Measurements from ENCODE around the gene NCKAP5. TPM values are rescaled to one million over a fixed set of nuclear protein-coding genes. Genes with fewer than 3 reads are reported as not detected.

Gene NCKAP5
- total and polyA plus RNA-seq, 9 of the 15 experiments (the other 6 are each of a cell fraction or from before 2014, with no cell fraction given), result not detected

DNA sequence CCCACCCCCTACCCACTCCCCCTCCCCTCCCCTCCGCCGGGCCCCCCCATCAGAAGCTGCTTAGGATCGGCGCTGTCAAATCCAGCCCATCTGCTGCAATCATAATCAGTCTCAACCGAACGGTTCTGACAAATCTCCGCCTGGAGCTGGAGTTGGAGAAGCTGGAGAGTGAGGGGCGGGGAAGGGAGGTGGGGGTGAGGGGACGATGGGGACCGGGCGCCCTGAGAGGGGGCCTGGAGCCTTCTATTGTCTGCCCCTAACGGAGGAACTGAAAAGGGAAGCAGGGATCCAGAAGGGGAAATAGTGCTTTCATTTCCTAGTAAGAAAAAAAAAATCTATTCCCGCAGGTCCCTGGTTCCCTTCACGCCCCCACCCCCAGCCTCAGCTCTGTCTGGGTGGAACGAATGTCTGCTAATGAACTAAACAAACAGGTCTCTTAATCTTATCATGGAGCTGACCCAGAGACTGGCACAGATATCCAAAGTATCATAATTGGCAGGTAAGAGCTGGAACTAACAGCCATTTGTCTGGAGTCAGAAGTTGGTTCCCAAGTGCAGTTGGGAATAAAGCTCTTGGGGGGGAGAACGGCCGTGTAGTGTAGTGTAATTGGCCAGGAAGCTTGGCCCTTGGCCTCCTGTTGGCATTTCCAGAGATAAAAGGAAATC lies 301.2 kb downstream of the NCKAP5 start:
- Histone ChIP-seq H3K4me1 (replicated peaks in 1 of 2; ENCODE audit: control insufficient read depth in 2 of 2, insufficient read depth in 2 of 2, low read length in 2 of 2) (no peaks in the 10 kb centered on the region), H3K9me1 (ENCODE audit: control insufficient read depth, insufficient read depth, low read length) (no peaks in the 10 kb centered on the region), H3K36me3 (ENCODE audit: control insufficient read depth, insufficient read depth, low read length) (no peaks in the 10 kb centered on the region), H2AFZ (ENCODE audit: low read depth, low read length) (no peak overlapping the region), H3K27me3 (ENCODE audit: control insufficient read depth in 2 of 2, insufficient read depth in 2 of 2, low read length in 2 of 2) (no peaks in the 10 kb centered on the region), H3K9ac (ENCODE audit: insufficient read depth in 1 of 2, low read depth in 2 of 2, low read length in 2 of 2) (no peak overlapping the region), H4K20me1 (replicated peaks; ENCODE audit: control insufficient read depth, insufficient read depth, low read length) (no peaks in the 10 kb centered on the region), H3K27ac (ENCODE audit: extremely low read depth, low read depth, low read length) (no peak overlapping the region), H3K79me2 (ENCODE audit: control insufficient read depth, insufficient read depth, low read length) (no peaks in the 10 kb centered on the region), H3K9me3 (replicated peaks; ENCODE audit: control insufficient read depth, insufficient read depth, low read depth, low read length) (no peaks in the 10 kb centered on the region), H3K4me3 (no peak overlapping the region), H3K4me2 (ENCODE audit: insufficient read depth, low read length) (no peak overlapping the region)
- no peak for TF ChIP-seq CAMTA2 (CRISPR knock-in tag; conservative IDR thresholded peaks at IDR 0.05)
- TF ChIP-seq, protein P1, sequence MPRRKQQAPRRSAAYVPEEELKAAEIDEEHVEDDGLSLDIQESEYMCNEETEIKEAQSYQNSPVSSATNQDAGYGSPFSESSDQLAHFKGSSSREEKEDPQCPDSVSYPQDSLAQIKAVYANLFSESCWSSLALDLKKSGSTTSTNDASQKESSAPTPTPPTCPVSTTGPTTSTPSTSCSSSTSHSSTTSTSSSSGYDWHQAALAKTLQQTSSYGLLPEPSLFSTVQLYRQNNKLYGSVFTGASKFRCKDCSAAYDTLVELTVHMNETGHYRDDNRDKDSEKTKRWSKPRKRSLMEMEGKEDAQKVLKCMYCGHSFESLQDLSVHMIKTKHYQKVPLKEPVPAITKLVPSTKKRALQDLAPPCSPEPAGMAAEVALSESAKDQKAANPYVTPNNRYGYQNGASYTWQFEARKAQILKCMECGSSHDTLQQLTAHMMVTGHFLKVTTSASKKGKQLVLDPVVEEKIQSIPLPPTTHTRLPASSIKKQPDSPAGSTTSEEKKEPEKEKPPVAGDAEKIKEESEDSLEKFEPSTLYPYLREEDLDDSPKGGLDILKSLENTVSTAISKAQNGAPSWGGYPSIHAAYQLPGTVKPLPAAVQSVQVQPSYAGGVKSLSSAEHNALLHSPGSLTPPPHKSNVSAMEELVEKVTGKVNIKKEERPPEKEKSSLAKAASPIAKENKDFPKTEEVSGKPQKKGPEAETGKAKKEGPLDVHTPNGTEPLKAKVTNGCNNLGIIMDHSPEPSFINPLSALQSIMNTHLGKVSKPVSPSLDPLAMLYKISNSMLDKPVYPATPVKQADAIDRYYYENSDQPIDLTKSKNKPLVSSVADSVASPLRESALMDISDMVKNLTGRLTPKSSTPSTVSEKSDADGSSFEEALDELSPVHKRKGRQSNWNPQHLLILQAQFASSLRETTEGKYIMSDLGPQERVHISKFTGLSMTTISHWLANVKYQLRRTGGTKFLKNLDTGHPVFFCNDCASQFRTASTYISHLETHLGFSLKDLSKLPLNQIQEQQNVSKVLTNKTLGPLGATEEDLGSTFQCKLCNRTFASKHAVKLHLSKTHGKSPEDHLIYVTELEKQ (CRISPR knock-in tag; IDR thresholded peaks at IDR 0.05), result no peak
- TF ChIP-seq ZNF3 (CRISPR knock-in tag; IDR thresholded peaks at IDR 0.05), result no peak
- TF ChIP-seq CTBP1 (IDR thresholded peaks at IDR 0.05; ENCODE audit: borderline replicate concordance), result no peak
- TF ChIP-seq ARHGAP35 (IDR thresholded peaks at IDR 0.05; ENCODE audit: partially characterized antibody), result no peak
- no peak for TF ChIP-seq ZMIZ1 (IDR thresholded peaks at IDR 0.05; ENCODE audit: low read depth in 2 of 2, low read length in 2 of 2)
- TF ChIP-seq SMARCA5 (IDR thresholded peaks at IDR 0.05), result no peak
- ChIA-PET CTCF (ENCODE audit: low intra/inter-chr PET ratio) (no interaction called here), POLR2A (no interaction called here)
- WGBS (ENCODE audit: insufficient coverage, low coverage, missing lambda C conversion rate), result 0% methylated on average over 9 of the region's 17 CpGs
- in situ Hi-C loops (cut with MboI), result no loop called here
- DNase-seq (ENCODE audit: extremely low read depth in 1 of 4, low spot score in 3 of 4) (no peak), ATAC-seq (no peak), FAIRE-seq (no peak)
- BruUV-seq (replicated peaks), result no TSS peak
- intact Hi-C loops (cut with micrococcal nuclease), result no loop called here

Measured in K562 (cell line).